ENCODE data around the gene FBXL19. TPM values are rescaled to one million over a fixed set of nuclear protein-coding genes. Genes with fewer than 3 reads are reported as not detected.

FBXL19 gene
- total and polyA plus RNA-seq, 2 experiments from 2014 or later, result 0.64 to 18.2 TPM

DNA sequence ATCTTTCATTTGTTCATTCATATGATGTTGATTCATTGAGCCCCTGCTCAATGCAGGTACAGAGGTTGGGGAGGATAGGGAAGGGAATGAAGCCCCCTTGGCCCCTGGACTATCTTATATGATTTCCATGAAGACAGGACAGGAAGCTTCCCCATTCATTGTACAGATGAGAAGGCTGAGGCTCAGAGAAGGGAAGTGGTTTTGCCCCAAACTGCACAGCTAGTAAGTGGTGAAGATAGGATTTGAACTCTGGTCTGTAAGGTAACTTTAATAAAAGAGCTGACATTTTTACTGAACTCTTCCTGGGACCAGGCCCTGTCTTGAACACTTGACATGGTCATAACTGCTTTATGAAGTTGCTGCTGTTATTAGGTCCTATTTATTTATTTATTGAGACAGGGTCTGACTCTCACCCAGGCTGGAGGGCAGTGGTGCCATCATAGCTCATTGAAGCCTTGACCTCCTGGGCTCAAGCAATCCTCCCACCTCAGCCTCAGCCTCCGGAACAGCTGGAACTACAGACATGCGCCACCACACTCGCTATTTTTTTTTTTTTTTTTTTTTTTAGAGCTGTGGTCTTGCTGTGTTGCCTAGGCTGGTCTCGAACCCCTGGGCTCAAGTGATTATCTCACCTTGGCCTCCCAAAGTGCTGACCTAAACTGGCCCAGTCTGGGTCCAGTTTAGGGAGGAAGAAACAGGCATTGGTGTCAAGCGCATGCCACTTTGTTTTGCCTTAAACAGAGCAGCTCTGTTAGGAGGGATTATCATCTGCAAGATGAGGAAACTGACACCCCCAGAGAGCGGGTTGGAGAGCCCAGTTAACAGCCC is 22.0 kb upstream of the FBXL19 start:
- Histone ChIP-seq H3K9me2 (ENCODE audit: insufficient read depth) (no peaks in the 10 kb centered on the region), H3K27ac (peak overlapping the region; percentile 62), H2AFZ (peak overlapping the region; percentile 87), H3K36me3 (ENCODE audit: low read depth) (no peaks in the 10 kb centered on the region), H3K27me3 (replicated peaks; ENCODE audit: insufficient read depth) (no peaks in the 10 kb centered on the region), H3F3A (ENCODE audit: insufficient read depth) (peaks cover 11% of the 10 kb centered on the region), H3K4me2 (ENCODE audit: unreplicated experiment) (peak overlapping the region; percentile 70), H3K9me3 (ENCODE audit: low read depth) (no peaks in the 10 kb centered on the region), H3K79me2 (ENCODE audit: insufficient read depth) (no peaks in the 10 kb centered on the region), H3K4me1 (ENCODE audit: insufficient read depth) (peaks cover 5% of the 10 kb centered on the region), H3K9ac (peak overlapping the region; percentile 83), H3K4me3 (peak overlapping the region; percentile 74), H4K20me1 (ENCODE audit: insufficient read depth) (no peaks in the 10 kb centered on the region)
- TF ChIP-seq EZH2phosphoT487 (IDR thresholded peaks at IDR 0.05; ENCODE audit: insufficient read depth, low read depth) (no peak), EZH2 (IDR thresholded peaks at IDR 0.05; ENCODE audit: insufficient read depth, poor library complexity, severe bottlenecking) (no peak)
- peak; percentile 14 for DNase-seq
- WGBS, 2 experiments (ENCODE audit: low coverage in 1 of 2, low lambda C conversion rate in 2 of 2, missing lambda C conversion rate in 2 of 2), result 40 to 41% methylated on average over 6 of the region's 6 CpGs
- in situ Hi-C loops (cut with MboI), result no loop called here

DNA sequence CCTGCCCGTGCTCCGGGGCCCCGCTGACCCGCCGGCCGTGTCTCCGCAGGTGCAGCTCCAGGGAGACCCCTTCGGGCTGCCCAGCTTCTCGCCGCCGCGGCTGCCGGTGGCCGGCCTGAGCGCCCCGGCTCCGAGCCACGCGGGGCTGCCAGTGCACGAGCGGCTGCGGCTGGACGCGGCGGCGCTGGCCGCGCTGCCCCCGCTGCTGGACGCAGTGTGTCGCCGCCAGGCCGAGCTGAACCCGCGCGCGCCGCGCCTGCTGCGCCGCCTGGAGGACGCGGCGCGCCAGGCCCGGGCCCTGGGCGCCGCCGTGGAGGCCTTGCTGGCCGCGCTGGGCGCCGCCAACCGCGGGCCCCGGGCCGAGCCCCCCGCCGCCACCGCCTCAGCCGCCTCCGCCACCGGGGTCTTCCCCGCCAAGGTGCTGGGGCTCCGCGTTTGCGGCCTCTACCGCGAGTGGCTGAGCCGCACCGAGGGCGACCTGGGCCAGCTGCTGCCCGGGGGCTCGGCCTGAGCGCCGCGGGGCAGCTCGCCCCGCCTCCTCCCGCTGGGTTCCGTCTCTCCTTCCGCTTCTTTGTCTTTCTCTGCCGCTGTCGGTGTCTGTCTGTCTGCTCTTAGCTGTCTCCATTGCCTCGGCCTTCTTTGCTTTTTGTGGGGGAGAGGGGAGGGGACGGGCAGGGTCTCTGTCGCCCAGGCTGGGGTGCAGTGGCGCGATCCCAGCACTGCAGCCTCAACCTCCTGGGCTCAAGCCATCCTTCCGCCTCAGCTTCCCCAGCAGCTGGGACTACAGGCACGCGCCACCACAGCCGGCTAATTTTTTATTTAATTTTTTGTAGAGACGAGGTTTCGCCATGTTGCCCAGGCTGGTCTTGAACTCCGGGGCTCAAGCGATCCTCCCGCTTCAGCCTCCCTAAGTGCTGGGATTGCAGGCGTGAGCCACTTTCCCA is 21.1 kb upstream of the FBXL19 start:
- TF ChIP-seq EZH2 (IDR thresholded peaks at IDR 0.05; ENCODE audit: insufficient read depth, poor library complexity, severe bottlenecking) (no peak), EZH2phosphoT487 (IDR thresholded peaks at IDR 0.05; ENCODE audit: insufficient read depth, low read depth) (no peak)
- WGBS, 2 experiments (ENCODE audit: low coverage in 1 of 2, low lambda C conversion rate in 2 of 2, missing lambda C conversion rate in 2 of 2), result 8 to 11% methylated on average over 50 to 73 of the region's 99 CpGs
- H3K4me3 ChIP-seq, result peak overlapping the region; percentile 74

DNA sequence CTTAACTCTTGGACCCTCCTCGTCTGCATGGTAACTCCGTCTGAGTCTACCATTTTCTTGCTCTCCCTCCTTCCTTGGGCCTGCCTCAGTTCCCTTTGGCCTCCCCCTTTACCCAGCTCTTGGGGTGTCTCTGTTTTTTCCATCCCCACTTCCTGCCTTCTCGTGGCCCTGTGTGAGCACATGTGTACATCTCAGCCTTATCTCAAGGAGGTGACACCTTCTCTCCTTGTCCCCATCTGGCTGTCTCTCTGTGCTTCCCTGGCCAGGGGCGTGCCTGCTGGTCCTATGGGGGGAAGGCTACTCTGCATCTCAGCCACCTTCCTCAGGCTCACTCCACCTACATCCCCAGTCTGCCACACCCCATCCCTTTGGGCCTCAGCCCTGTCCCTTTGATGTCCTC is 20.4 kb upstream of the FBXL19 start:
- no peak for TF ChIP-seq EZH2 (IDR thresholded peaks at IDR 0.05; ENCODE audit: insufficient read depth, poor library complexity, severe bottlenecking)
- no peak for TF ChIP-seq EZH2phosphoT487 (IDR thresholded peaks at IDR 0.05; ENCODE audit: insufficient read depth, low read depth)

More for the DNA sequence above, 21.1 kb upstream of the FBXL19 start:
- H3K36me3 ChIP-seq (ENCODE audit: low read depth), result no peaks in the 10 kb centered on the region
- DNase-seq, result peak; percentile 92
- H3K4me2 ChIP-seq (ENCODE audit: unreplicated experiment), result peak overlapping the region; percentile 89
- H3K27me3 ChIP-seq (replicated peaks; ENCODE audit: insufficient read depth), result no peaks in the 10 kb centered on the region
- in situ Hi-C loops (cut with MboI), result no loop called here
- no peaks in the 10 kb centered on the region for H3K79me2 ChIP-seq (ENCODE audit: insufficient read depth)
- no peaks in the 10 kb centered on the region for H3K9me2 ChIP-seq (ENCODE audit: insufficient read depth)
- H2AFZ ChIP-seq, result peak overlapping the region; percentile 95
- H3K9me3 ChIP-seq (ENCODE audit: low read depth), result no peaks in the 10 kb centered on the region
- no peaks in the 10 kb centered on the region for H4K20me1 ChIP-seq (ENCODE audit: insufficient read depth)
- H3F3A ChIP-seq (ENCODE audit: insufficient read depth), result peaks cover 11% of the 10 kb centered on the region; the same call in 1 of the 2 replicates
- H3K4me1 ChIP-seq (ENCODE audit: insufficient read depth), result peaks cover 3% of the 10 kb centered on the region
- H3K27ac ChIP-seq, result peak overlapping the region; percentile 68
- H3K9ac ChIP-seq, result peak overlapping the region; percentile 83

DNA sequence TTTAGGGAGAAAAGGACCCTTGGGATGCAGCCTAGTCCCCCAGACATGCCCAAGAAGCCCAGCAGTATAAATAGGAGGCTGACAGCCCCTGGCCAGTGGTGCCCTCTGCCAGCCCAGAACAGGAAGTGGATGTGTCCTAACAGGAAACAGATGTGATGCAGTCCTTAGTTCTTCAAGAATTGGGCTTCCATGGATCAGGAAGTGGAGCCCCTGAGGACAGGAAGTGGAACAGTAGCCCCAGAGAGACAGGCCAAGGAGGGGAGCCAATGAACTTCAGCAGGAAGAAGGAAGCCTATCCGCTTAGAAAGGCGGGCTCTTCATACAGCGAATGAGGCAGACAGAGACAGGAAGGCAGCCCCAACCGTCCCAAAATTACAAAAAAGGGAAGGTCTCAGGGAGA is 19.8 kb upstream of the FBXL19 start:
- H3F3A ChIP-seq (ENCODE audit: insufficient read depth), result peaks cover 11% of the 10 kb centered on the region; the same call in 1 of the 2 replicates
- no peak overlapping the region for H3K27ac ChIP-seq
- no peaks in the 10 kb centered on the region for H3K27me3 ChIP-seq (replicated peaks; ENCODE audit: insufficient read depth)
- no peaks in the 10 kb centered on the region for H3K9me3 ChIP-seq (ENCODE audit: low read depth)
- no peak for TF ChIP-seq EZH2 (IDR thresholded peaks at IDR 0.05; ENCODE audit: insufficient read depth, poor library complexity, severe bottlenecking)
- no peak for TF ChIP-seq EZH2phosphoT487 (IDR thresholded peaks at IDR 0.05; ENCODE audit: insufficient read depth, low read depth)
- no peak overlapping the region for H3K4me2 ChIP-seq (ENCODE audit: unreplicated experiment)
- no peaks in the 10 kb centered on the region for H3K9me2 ChIP-seq (ENCODE audit: insufficient read depth)
- no peak overlapping the region for H3K4me3 ChIP-seq
- peak overlapping the region; percentile 64 for H2AFZ ChIP-seq
- in situ Hi-C loops (cut with MboI), result no loop called here
- H3K36me3 ChIP-seq (ENCODE audit: low read depth), result no peaks in the 10 kb centered on the region
- no peaks in the 10 kb centered on the region for H4K20me1 ChIP-seq (ENCODE audit: insufficient read depth)
- no peaks in the 10 kb centered on the region for H3K79me2 ChIP-seq (ENCODE audit: insufficient read depth)
- peak; percentile 39 for DNase-seq
- WGBS, 2 experiments (ENCODE audit: low coverage in 1 of 2, low lambda C conversion rate in 2 of 2, missing lambda C conversion rate in 2 of 2), result 74 to 91% methylated on average over 4 of the region's 4 CpGs
- no peak overlapping the region for H3K9ac ChIP-seq
- H3K4me1 ChIP-seq (ENCODE audit: insufficient read depth), result no peaks in the 10 kb centered on the region; the same call in 1 of the 2 replicates

More for the DNA sequence above, 20.4 kb upstream of the FBXL19 start:
- Histone ChIP-seq H3K27me3 (replicated peaks; ENCODE audit: insufficient read depth) (no peaks in the 10 kb centered on the region), H3K9ac (peak overlapping the region; percentile 83; the same call in 1 of the 2 replicates), H3K9me3 (ENCODE audit: low read depth) (no peaks in the 10 kb centered on the region), H4K20me1 (ENCODE audit: insufficient read depth) (no peaks in the 10 kb centered on the region), H2AFZ (peak overlapping the region; percentile 95), H3K4me1 (ENCODE audit: insufficient read depth) (no peaks in the 10 kb centered on the region; the same call in 1 of the 2 replicates), H3K79me2 (ENCODE audit: insufficient read depth) (no peaks in the 10 kb centered on the region), H3F3A (ENCODE audit: insufficient read depth) (peaks cover 11% of the 10 kb centered on the region; the same call in 1 of the 2 replicates), H3K9me2 (ENCODE audit: insufficient read depth) (no peaks in the 10 kb centered on the region), H3K36me3 (ENCODE audit: low read depth) (no peaks in the 10 kb centered on the region), H3K4me3 (peak overlapping the region; percentile 74; the same call in 1 of the 2 replicates), H3K4me2 (ENCODE audit: unreplicated experiment) (peak overlapping the region; percentile 89), H3K27ac (peak overlapping the region; percentile 68; the same call in 1 of the 2 replicates)
- in situ Hi-C loops (cut with MboI), result no loop called here
- 63 to 74% methylated on average over 4 of the region's 4 CpGs for WGBS, 2 experiments (ENCODE audit: low coverage in 1 of 2, low lambda C conversion rate in 2 of 2, missing lambda C conversion rate in 2 of 2)
- no peak for DNase-seq
